HG03469 (cell line): ENCODE measurements around the gene USP46.

Experiments used
- ATAC-seq: cut with Tn5 transposase; IDR thresholded peaks from one replicate; pipeline ENCODE4 v1.9.1; 2021; ENCODE audit warnings: mild to moderate bottlenecking, moderate library complexity, moderate number of reproducible peaks; ENCODE audit not compliant: unreplicated experiment

Gene USP46

DNA sequence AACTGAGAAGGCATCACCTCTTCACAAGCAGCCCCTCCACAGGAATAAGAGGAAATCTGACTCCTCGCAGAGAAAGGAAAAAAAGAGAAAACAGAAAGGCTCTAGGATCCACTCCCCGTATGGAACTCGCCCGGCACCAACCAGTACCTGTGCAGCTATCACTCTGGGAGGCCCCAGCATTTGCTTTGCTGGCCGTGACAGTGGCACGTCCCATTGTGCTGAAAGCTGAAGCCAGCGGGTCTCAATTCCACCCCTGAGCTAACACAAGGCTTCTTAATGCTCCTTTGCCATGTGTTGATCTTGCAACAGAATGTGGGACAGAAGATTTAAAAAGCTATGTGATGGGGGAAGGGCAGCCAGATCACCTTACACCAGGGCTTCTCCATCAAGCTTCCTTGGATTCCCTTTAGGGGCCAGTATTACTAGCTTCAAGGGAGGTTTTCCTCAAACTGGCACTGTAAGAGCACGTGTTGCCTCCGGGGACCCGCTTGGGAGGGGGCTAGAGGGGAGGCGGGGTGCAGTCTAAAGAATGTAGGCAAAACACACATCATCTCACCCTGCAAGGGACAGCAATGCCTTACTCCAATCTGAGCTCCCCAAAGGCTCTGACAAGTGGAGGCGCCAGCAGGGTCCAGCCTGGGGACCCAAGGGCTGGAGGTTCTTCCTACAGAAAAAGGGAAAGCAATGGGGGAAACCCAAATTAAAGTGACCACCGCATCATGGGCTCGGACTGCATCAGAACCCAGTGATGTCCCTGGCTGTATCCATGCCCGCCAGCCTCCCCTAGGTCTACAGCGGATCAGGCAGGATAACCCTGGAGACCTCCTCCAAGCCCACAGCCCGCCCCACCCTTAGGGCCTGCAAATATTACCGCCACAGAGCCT lies 1.2 kb downstream of the USP46 start:
- no peak for ATAC-seq

- no peak for ATAC-seq
These were observed 1.8 kb downstream of the USP46 start for GRCh38 chr4:52657292-52657617.

DNA sequence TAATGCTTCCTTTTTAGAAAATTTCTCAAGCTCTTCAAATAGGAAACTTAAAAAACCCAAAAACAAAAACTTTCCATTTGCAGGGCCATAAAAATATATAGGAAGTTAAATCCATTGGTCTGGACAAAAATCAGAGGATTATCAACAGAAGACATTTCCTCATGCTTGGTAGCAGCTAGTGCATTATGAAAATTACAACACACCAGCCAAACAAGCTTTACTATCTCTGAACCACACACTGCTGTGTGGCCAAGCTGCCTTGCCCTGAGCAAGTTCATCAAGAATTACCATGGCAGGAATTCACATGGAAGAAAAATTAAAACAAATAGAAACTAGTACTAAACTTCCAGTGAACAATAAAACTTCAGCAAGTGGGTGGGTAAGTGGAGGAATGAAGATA lies 3.6 kb downstream of the USP46 start:
- no peak for ATAC-seq

- no peak for ATAC-seq
These were observed 7.0 kb downstream of the USP46 start for GRCh38 chr4:52651996-52652672.

DNA sequence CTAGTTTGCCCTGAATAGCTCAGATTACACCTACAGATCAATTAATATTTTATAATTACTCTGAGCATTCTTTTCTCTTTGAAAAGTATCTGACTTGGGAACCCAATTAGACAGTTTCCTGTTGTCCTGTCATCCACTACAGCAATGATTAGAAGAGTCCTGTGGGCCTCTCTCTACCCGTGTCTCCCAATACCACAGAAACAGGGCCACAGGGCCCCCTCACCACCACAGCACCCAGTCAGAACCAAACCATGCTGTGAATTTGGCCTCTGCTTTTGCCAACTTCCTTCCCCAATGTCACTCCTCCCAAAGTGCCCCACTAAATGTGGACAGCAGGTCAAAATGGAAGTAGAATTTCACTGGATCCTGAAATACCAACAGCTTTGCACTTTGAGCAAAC lies 10.3 kb downstream of the USP46 start:
- no peak for ATAC-seq

DNA sequence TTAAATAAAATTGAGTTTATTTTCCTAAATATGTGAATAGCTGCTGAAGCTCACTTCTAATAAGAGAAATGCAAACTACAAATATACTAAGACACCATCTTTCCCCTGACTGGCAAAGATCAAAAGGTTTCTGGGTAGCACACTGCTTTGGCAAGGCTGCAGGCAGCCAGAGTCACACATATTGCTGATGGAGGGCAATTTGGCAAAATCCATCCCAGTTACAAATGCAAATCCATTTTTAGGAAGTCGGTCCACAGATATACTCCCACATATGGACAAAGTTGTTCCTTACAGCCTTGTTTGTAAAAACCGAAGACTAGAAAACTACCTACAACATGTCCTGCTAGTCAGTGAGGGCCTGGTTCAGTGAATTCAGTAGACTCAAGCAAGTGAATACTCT lies 12.4 kb downstream of the USP46 start:
- ATAC-seq, result no peak

- ATAC-seq, result no peak
These were observed 13.0 kb downstream of the USP46 start for GRCh38 chr4:52646096-52646495.

- no peak for ATAC-seq
These were observed 13.8 kb downstream of the USP46 start for GRCh38 chr4:52645300-52645699.

DNA sequence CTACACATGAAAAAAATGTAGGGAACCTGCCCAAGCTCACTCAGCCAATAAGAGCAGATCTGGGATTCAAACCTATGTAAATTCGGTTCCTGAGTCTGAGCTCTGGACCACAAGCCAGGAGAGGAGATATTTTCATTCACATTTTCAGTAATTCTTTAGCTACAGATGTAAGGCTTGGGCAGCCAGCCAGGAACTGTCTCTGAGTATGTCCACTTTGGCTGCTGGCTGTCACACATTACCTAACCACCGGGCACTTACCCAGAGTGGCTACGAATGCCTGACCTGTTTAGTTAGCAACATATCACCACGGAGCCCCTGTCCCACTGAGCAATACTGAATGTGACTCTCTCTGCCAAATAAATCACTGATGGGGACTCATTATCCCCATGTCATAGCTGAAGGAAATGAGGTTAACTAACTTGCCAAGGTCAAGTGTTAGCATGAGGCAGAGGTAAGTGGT lies 15.3 kb downstream of the USP46 start:
- no peak for ATAC-seq

DNA sequence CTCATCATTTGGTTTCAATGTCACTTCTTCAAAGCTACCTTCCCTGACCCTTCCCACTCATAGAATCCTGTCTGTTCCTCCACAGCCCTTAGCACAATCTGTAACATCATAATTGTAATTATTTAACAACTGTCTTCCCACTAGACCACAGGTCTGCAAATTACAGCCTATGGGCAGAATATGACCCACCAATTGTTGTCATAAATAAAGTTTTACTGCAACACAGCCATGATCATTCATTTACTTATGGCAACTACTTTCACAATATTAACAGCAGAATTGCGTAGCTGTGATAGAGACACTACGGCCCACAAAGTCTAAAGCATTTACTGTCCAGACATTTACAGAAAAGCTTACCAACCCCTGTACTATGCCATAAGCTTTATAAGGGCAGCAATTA lies 15.9 kb downstream of the USP46 start:
- ATAC-seq, result no peak

GRCh38 chr4:52641854-52642563 lies 17.1 kb downstream of the USP46 start:
- ATAC-seq, result peak; percentile 79

- ATAC-seq, result no peak
These were observed 18.1 kb downstream of the USP46 start for GRCh38 chr4:52640808-52641565.

DNA sequence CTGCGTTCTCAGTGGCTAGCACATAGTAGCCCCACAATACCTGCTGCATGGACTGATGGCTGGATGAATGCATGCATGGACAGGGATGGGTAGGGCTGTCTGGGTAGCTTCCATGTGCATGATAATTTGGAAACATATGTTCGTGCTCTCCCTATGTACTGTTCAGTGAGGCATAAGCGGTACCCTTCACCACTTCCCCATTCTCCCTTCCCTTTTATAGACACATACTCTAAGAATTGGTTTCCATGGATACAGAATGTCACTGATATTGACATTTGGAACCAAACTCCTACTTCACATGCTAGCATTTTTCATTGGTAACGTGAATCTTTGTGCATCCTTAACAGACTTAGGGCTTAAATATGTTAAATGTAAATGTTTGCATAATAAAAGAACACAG lies 20.4 kb downstream of the USP46 start:
- ATAC-seq, result peak; percentile 45

DNA sequence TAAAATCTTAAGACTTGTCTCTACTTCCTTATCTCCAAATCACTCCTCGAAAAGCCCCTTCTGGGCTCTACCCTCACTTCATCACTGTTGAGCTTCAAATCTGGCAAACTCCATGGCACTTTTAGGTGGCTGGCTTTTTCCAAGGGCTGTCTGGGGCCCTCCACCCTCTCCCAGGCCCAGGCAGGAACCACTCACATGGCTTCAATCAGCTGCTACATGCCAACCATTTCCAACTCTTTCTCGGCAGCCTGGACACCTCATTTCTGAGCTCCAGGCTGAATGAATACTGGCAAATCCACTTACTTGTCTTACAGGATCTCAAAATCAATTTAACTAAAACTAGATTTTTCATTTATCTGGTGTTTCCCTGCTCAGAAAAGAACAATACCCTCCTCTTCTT lies 22.0 kb downstream of the USP46 start:
- no peak for ATAC-seq

DNA sequence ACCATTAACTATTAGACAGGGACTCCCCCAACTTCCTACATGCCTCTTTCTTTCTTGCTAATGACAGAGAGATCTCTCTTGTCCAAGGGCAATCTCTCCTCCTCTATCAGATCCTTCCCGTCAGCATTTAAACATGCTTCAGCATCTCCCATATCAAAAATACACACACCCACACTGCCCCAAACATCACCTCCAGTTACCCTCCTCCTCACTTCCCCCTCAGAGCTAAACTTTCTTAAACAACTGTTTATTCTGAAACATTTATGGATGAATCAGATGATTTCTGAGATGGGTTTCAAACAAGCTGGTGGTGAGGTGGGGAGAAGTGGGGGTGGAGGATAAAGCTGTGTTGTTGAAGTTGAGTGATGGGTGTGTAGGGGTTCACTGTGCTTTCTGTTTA lies 23.5 kb downstream of the USP46 start:
- ATAC-seq, result no peak

- ATAC-seq, result no peak
These were observed 24.0 kb downstream of the USP46 start for GRCh38 chr4:52635130-52635529.

DNA sequence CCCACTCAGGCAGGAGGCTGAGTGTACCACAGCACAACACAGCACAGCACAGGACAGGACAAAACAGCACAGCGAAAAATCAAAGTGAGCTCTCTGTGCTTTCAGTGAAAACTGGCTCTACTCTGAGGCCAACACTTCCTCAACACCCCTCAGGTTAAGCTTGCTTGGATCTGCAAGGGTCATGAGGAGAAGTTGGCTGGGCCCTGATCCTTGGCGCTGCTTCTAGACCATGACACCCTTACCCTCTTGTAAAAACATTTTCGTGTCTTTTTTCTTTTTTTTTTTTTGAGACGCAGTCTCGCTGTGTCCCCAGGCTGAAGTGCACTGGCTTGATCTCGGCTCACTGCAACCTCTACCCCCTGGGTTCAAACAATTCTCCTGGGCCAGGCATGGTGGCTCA lies 25.3 kb downstream of the USP46 start:
- ATAC-seq, result no peak

- no peak for ATAC-seq
These were observed 30.1 kb downstream of the USP46 start for GRCh38 chr4:52628974-52629373.

DNA sequence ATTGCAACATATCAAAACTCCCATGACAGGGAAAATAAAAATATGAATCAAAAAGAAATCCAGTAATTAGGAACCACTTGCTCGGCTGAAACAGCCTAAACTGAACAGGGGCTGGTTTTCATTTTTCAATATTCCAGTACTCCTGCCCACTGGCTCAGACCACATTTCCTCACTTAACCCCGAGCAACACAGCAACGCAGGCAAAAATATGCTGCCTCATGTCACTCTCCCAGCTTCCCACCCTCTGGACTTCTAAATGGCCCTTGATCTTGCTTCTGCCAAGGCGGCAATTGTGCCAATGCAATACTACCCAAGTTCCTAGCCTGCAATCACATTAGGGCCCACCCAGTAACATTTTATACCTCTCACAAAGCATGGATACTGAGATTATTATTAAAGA lies 30.6 kb downstream of the USP46 start:
- no peak for ATAC-seq

GRCh38 chr4:52627876-52628275 lies 31.2 kb downstream of the USP46 start:
- no peak for ATAC-seq

DNA sequence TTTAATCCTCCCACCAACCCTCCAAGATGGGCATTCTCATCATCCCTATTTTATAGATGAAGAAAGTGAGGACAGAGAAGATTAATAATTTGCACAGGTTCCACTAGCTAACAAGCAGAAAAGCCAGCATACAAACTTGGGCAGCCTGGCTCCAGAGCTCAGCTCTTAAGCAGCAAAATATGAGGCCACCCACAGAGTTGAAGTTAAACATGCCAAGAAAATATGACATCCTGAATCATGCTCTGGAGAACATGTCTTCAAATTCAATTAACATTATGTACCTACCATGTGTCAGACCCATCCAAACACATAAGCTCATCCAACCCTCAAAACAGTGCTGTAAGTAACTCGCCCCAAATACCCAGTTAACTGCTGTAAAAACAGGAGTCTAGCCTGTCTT lies 33.9 kb downstream of the USP46 start:
- no peak for ATAC-seq
